HepG2 (cell line): ENCODE data around the gene BBLN. TPM values are rescaled to one million over a fixed set of nuclear protein-coding genes. Genes with fewer than 3 reads are reported as not detected.

Source experiments
- ATRX ChIP-seq: sonication (generic); formaldehyde crosslinking; IDR thresholded peaks from 2 replicates; pipeline ENCODE4 v1.4.0; 2020; ENCODE audit warnings: missing genetic modification reagents, borderline replicate concordance
- BORCS8-MEF2B ChIP-seq: sonication (generic); formaldehyde crosslinking; IDR thresholded peaks from 2 replicates; pipeline ENCODE4 v1.8.0; 2022; ENCODE audit warnings: mild to moderate bottlenecking, missing genetic modification reagents
- HNRNPUL1 ChIP-seq: fragments of 200-400 bp; formaldehyde crosslinking; IDR thresholded peaks from 2 replicates; pipeline ENCODE4 v1.6.1; 2017; ENCODE audit warnings: low read depth, mild to moderate bottlenecking, low read length, moderate library complexity
- ISL2 ChIP-seq: sonication (generic); formaldehyde crosslinking; IDR thresholded peaks from 2 replicates; pipeline ENCODE4 v1.5.0; 2020; ENCODE audit warnings: missing genetic modification reagents
- MED13 ChIP-seq: sonication (generic); formaldehyde crosslinking; IDR thresholded peaks from 2 replicates; pipeline ENCODE4 v1.5.0; 2020; ENCODE audit warnings: missing genetic modification reagents
- NFKB2 ChIP-seq: sonication (generic); formaldehyde crosslinking; IDR thresholded peaks from 2 replicates; pipeline ENCODE4 v1.4.0; 2020; ENCODE audit warnings: missing genetic modification reagents, borderline replicate concordance
- NONO ChIP-seq, 2 experiments: fragments of 450-650 bp in 1 of 2; sonication (generic) in 1 of 2; formaldehyde crosslinking in 1 of 2; IDR thresholded peaks in 1 of 2; conservative IDR thresholded peaks in 1 of 2; 2 replicates each; pipeline versions ENCODE4 v1.6.1 to v1.8.0; 2017 to 2022; ENCODE audit warnings: mild to moderate bottlenecking in 1 of 2, missing genetic modification reagents in 1 of 2, moderate library complexity in 1 of 2
- NR1H2 ChIP-seq: sonication (generic); formaldehyde crosslinking; IDR thresholded peaks from 2 replicates; pipeline ENCODE4 v1.8.1; 2022; ENCODE audit warnings: low read depth, missing genetic modification reagents, borderline replicate concordance
- RERE ChIP-seq: IDR thresholded peaks from 2 replicates; pipeline ENCODE4 v1.6.1; 2016; ENCODE audit warnings: low read depth, missing genetic modification reagents, missing compliant biosample characterization
- RNF2 ChIP-seq: fragments of 450-650 bp; conservative IDR thresholded peaks from 2 replicates; pipeline ENCODE4 v1.6.1; 2016; ENCODE audit warnings: low read depth
- SALL1 ChIP-seq: sonication (generic); formaldehyde crosslinking; IDR thresholded peaks from 2 replicates; pipeline ENCODE4 v1.8.0; 2022; ENCODE audit warnings: mild to moderate bottlenecking, missing genetic modification reagents
- SMAD1 ChIP-seq: sonication (generic); formaldehyde crosslinking; IDR thresholded peaks from 2 replicates; pipeline ENCODE4 v1.4.0; 2020; ENCODE audit warnings: missing genetic modification reagents, low read depth, mild to moderate bottlenecking, borderline replicate concordance
- SOX5 ChIP-seq: IDR thresholded peaks from 2 replicates; pipeline ENCODE4 v1.6.1; 2016; ENCODE audit warnings: borderline replicate concordance
- SP140L ChIP-seq: sonication (generic); formaldehyde crosslinking; IDR thresholded peaks from 2 replicates; pipeline ENCODE4 v1.4.0; 2020; ENCODE audit warnings: missing genetic modification reagents, borderline replicate concordance
- ZBTB7B ChIP-seq: sonication (generic); formaldehyde crosslinking; IDR thresholded peaks from 2 replicates; pipeline ENCODE4 v1.4.0; 2020; ENCODE audit warnings: missing genetic modification reagents
- ZNF121 ChIP-seq: sonication (generic); formaldehyde crosslinking; IDR thresholded peaks from 2 replicates; pipeline ENCODE4 v1.5.0; 2020; ENCODE audit warnings: mild to moderate bottlenecking, missing genetic modification reagents
- ZNF558 ChIP-seq: sonication (generic); formaldehyde crosslinking; IDR thresholded peaks from 2 replicates; pipeline ENCODE4 v1.9.0; 2022; ENCODE audit warnings: mild to moderate bottlenecking, missing genetic modification reagents, borderline replicate concordance
- ZNF674 ChIP-seq: sonication (generic); formaldehyde crosslinking; IDR thresholded peaks from 2 replicates; pipeline ENCODE4 v1.5.0; 2020; ENCODE audit warnings: low read depth, mild to moderate bottlenecking, missing genetic modification reagents
- polyA plus RNA-seq, 8 experiments: library from polyadenylated mRNA; depleted of rRNA in 3 of 8; stranded (reverse) in 7 of 8; unstranded in 1 of 8; fragments of >200 nt; fragmentation: Illumina TruSeq in 4 of 8; extraction: Trizol in 4 of 8; gene quantifications; 2 replicates each; pipeline versions ENCODE4 v1.2.1 to v1.2.3, GENCODE V29; 2011 to 2016; ENCODE audit warnings: low read depth in 4 of 8, missing spikeins in 1 of 8, mixed read lengths in 1 of 8; ENCODE audit not compliant: insufficient read depth in 1 of 8
- total RNA-seq, 5 experiments: library from RNA; depleted of rRNA; stranded (reverse); fragments of >200 nt; fragmentation: Illumina TruSeq; extraction: Trizol; gene quantifications; 2 replicates each; pipeline ENCODE4 v1.2.3, GENCODE V29; 2016; ENCODE audit warnings: low read depth in 1 of 5
- TF ChIP-seq, protein P1 (sequence below): sonication (generic); formaldehyde crosslinking; IDR thresholded peaks from 2 replicates; pipeline ENCODE4 v1.9.0; 2021; ENCODE audit warnings: missing genetic modification reagents, borderline replicate concordance
- TF ChIP-seq, protein P2 (sequence below): sonication (generic); formaldehyde crosslinking; IDR thresholded peaks from 2 replicates; pipeline ENCODE4 v1.5.0; 2020; ENCODE audit warnings: mild to moderate bottlenecking, missing genetic modification reagents, moderate library complexity

The BBLN gene
- total and polyA plus RNA-seq, 2 of the 13 experiments (the other 11 are each of a cell fraction or from before 2014, with no cell fraction given) = 27.6 to 33.1 TPM

GRCh38 chr9:128127568-128127989, 32.5 kb upstream of the BBLN start, which contains the start of gene PTGES2 (continued):
- TF ChIP-seq ZNF558 (no peak), NR1H2 (CRISPR knock-in tag) (no peak), HNRNPUL1 (no peak), BORCS8-MEF2B (CRISPR knock-in tag) (0 out of 2 replicates have a peak, but pooled peaks have one; percentile 24), ISL2 (CRISPR knock-in tag) (no peak; the same call in 1 of the 2 replicates), ZNF674 (CRISPR knock-in tag) (no peak), NFKB2 (no peak), ZBTB7B (CRISPR knock-in tag) (no peak), SOX5 (no peak; the same call in 1 of the 2 replicates), NONO (IDR thresholded peaks at IDR 0.05) (no peak), NONO (CRISPR knock-in tag; conservative IDR thresholded peaks at IDR 0.05) (peak; percentile 52; the same call in 1 of the 2 replicates), RERE (CRISPR knock-in tag) (no peak), SMAD1 (CRISPR knock-in tag) (no peak), ZNF121 (CRISPR knock-in tag) (no peak), ATRX (no peak), RNF2 (no peak), MED13 (CRISPR knock-in tag) (no peak), SP140L (no peak), SALL1 (CRISPR knock-in tag) (peak; percentile 36)
- TF ChIP-seq, protein P1, sequence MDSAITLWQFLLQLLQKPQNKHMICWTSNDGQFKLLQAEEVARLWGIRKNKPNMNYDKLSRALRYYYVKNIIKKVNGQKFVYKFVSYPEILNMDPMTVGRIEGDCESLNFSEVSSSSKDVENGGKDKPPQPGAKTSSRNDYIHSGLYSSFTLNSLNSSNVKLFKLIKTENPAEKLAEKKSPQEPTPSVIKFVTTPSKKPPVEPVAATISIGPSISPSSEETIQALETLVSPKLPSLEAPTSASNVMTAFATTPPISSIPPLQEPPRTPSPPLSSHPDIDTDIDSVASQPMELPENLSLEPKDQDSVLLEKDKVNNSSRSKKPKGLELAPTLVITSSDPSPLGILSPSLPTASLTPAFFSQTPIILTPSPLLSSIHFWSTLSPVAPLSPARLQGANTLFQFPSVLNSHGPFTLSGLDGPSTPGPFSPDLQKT (CRISPR knock-in tag) = no peak
- TF ChIP-seq, protein P2, sequence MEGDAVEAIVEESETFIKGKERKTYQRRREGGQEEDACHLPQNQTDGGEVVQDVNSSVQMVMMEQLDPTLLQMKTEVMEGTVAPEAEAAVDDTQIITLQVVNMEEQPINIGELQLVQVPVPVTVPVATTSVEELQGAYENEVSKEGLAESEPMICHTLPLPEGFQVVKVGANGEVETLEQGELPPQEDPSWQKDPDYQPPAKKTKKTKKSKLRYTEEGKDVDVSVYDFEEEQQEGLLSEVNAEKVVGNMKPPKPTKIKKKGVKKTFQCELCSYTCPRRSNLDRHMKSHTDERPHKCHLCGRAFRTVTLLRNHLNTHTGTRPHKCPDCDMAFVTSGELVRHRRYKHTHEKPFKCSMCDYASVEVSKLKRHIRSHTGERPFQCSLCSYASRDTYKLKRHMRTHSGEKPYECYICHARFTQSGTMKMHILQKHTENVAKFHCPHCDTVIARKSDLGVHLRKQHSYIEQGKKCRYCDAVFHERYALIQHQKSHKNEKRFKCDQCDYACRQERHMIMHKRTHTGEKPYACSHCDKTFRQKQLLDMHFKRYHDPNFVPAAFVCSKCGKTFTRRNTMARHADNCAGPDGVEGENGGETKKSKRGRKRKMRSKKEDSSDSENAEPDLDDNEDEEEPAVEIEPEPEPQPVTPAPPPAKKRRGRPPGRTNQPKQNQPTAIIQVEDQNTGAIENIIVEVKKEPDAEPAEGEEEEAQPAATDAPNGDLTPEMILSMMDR (CRISPR knock-in tag) = no peak
